HG03378 (cell line): ENCODE data around the gene LETMD1.
"Not testable (repeated sequence)": the region's sequence is repeated elsewhere in the genome, so short reads cannot be mapped to it uniquely, and the experiment has no call there.

Source experiments
- ATAC-seq: cut with Tn5 transposase; IDR thresholded peaks from one replicate; pipeline ENCODE4 v1.9.1; 2021; ENCODE audit warnings: mild to moderate bottlenecking, moderate library complexity; ENCODE audit not compliant: unreplicated experiment

LETMD1 gene, protein sequence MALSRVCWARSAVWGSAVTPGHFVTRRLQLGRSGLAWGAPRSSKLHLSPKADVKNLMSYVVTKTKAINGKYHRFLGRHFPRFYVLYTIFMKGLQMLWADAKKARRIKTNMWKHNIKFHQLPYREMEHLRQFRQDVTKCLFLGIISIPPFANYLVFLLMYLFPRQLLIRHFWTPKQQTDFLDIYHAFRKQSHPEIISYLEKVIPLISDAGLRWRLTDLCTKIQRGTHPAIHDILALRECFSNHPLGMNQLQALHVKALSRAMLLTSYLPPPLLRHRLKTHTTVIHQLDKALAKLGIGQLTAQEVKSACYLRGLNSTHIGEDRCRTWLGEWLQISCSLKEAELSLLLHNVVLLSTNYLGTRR

DNA sequence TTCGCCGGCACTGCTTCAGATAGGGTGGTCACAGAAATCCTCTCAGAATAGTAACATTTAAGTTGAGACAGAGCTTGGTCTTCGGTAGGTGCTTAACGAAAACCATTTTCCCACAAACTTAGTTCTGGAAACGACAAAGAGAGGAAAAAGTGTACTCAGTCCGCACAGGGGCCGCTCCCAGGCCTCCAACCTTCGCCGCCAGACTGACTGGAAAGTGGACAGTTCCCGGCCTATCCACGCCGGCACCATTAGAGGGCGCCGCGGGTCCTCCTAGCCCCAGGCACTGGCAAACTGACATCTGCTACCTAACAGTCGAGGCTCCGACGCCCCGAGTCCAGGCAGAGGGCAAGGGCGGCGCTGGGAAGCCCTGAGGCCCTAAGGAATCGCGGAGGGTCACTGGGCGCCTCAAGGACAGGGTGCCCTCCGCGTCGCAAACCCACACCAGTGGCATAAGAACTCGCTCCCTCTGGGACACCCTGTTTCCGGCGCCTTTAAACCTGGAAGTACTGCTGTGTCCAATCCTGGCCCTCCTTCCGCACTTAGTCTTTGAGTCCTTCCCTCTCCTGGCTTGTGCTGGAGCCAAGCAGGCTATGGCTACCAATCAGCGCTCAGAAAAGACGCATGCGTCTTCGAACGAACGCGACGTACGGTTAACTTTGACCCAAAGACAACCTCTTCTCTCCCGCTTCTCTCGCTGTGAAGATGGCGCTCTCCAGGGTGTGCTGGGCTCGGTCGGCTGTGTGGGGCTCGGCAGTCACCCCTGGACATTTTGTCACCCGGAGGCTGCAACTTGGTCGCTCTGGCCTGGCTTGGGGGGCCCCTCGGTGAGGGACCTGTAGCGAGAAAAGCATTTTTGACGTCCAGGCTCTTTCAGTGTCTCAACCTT is at the start of gene LETMD1:
Gene LETMD1 (plus strand): TSS at position 673 of the 886 bp plus-strand sequence. CDS start 30 bp downstream, at position 703.
- ATAC-seq, result peak; percentile 95

DNA sequence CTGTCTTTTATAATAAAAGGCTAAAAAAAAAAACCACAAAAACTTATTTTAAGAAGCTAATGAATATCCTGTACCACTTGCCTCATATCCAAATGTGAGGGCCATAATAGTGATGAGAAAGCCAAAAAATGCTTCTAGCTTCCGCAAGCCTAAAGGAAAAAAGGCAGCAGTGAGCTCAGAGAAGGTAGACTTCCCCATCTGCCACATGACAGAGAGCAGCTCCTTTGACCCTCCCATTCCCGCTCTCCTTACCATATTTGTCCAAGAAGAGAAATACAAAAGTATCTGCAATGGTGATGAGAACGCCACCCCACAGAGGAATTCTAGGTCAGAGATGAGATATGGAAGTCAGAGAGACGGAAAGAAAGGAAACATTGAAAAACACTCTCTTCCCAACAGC is 49.0 kb upstream of the LETMD1 start:
- no peak for ATAC-seq

DNA sequence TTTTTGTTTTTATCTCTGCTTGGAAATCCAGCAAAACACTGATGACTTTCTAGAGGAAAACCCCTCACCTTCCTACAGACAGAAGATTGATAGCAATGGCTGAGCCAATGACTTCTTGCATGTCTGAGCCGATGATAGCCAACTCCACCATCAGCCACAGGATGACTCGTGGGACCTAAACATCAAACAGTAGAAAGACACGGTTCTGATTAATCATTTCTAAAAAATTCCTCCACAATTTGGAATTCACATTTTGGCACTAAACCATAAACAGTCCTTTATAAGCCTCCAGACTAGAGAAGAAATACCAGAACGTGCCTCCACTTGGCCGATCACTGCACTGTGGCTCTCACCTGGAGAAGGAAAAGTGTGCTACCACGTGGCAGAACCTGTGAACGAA is 47.9 kb upstream of the LETMD1 start:
- ATAC-seq, result no peak

DNA sequence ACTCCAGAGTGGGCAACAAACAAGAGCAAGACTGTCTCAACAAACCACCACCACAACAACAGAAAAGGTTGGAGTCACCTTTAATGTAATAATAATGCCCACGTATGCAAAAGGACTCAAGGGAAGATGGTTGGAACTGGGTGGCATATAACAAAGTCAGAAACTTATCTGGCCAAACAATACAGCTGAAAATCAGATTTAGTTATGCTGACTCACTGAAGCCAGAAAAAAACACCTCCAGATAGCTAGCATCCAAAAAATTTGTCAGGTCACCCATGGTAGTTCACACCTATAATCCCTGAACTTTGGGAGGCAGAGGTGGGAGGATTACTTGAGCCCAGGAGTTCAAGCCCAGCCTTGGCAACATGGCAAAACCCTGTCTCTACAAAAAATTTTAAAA is 46.3 kb upstream of the LETMD1 start:
- no peak for ATAC-seq

DNA sequence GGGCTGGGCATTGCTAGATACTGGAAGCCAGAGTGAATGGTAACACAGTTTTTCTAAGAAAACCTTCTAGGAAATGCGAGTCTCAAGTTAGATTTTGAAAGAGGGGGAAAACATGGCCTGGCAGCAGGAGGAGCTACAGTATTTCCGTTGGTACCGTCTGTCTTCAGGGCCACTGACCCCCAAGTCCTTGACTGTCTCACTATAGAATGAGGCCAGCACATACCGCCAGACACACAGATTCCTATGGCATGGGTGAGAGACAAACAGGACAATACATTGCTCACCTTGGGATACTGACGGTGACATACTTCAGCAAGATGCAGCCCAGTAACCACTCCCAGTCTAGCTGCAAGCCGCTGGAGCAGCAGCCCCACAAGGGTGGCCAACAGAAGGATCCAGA is 43.6 kb upstream of the LETMD1 start:
- no peak for ATAC-seq

DNA sequence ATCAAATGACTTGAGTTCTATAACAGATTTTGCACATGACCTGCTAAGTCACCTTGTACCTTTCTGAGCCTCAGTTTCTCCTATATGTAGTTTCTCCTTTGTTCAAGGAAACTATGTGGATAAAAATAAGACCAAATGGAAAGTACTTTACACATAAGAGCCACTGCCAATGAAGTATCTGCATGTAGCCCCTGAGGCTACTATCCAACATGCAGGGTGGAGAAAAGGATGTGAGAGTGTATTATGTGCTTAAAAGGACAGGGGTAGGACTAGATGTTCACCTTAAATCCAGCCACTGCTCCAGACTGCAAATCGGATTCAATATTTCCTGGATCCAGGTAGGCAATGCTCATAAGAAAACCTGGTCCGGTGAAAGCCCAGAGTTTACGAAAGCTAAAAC is 43.1 kb upstream of the LETMD1 start:
- ATAC-seq, result no peak

DNA sequence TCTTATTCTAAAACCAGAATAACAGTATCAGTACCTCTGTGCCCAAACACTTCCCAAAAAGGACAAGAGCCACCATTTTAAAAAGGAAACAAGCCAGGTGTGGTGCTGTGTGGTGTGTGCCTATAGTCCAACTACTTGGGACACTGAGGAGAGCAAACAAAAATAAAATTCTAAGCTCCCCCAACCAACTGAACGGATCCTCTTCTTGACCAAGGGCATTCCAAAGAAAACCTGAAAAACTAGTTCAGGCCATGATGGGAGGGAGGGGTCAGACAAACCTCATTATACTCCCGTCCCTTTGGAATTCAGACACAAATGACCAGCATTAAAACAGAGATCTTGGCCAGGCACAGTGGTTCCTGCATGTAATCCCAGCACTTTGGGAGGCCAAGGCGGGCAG is 42.5 kb upstream of the LETMD1 start:
- ATAC-seq, result no peak

DNA sequence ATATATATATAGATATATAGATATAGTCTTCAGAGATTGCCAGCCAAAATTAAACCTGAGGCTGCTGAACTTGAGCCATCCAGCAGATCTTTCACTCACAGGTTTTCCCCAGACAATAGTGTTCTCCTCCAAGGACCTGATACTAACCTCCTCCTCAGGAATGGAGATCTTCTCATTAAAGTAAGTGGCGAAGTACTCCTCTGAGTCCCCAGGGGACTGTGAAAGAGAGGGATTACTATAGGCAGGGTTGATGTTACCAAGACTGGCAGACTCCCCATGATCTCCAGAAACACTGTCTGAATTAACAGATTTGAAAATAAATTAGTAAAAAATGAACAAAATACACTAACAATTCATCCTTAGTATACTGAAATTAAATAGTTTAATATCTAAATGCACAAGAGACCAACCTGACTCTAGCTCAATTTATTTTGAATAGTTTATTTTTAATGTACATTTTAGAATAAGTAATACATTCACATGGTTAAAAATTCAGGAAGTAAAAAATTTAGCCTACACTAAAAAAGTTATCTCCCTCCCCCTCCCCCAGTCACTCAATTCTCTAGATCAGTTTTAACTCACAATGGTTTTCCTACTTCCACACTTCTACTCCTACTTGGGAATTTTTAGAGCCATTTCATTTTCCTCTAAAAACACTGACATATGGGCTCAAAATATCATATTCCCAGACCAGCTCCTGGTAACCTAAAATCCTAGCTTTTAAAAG is 39.6 kb upstream of the LETMD1 start:
- ATAC-seq, result no peak

DNA sequence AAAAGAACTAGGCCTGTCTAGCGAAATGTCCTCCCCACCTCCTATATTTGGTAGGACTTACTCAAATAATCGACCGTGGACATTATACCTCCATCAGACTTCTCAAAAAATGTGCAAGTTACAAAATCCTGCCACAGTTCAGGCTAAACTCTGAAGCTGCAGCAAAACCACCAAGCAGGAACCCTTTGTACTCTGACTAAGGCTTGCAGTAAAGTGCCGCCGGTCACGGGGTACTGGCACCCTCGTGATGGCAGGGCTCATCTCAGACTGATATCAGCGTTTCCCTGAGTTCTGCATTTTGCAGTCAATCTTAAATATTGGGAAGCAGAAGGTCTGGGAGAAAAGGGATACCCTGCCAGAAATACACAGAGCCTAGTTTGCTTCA is 39.1 kb upstream of the LETMD1 start:
- no peak for ATAC-seq

DNA sequence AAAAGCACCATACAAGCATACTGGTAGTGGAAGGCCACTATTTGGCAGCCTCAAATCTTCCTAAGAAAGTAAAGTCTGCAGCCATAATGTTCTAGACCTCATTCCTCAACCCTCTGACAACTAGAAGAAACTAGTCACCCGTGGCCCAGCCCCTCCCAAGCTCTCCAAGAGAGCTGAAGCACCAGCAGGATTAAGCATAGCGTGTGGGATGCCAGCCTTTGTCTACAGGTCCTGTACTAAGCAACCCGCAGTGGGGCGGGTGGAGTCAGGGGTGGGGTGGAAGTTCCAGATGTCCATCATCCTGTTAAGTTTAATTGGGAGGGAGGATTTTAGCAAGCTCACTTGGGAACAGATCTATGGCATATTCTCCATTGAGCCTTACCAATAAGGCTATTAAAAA is 36.2 kb upstream of the LETMD1 start:
- no peak for ATAC-seq

DNA sequence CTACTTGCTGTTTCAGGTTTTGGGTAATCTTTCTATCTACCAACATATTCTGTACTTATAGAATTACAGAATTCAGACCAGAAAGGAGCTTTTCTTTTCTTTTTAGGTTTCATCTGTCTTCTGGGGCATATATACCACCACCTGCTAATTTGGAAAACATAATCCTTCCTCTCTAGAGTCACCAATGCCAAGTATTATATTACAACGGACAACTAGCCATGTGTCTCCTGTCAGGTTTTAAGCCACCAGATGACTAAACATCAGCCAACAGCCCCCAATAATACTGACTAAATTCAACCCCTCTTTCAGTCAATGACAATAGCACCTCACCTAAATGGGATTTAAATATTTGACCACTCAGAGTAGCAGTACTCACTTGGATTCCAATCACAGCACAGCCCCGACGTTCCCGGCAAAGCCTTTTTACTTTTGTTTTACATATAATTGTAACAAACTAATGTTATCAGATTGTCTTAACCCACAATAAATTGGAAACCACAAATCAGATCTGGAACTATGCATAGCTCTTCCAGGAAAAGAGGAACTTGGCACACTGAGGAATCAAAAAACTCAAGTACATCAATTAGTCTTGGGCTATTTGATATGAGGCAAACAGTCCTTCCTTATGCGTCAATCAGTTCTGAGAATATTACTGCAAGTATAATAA is 35.4 kb upstream of the LETMD1 start:
- no peak for ATAC-seq

DNA sequence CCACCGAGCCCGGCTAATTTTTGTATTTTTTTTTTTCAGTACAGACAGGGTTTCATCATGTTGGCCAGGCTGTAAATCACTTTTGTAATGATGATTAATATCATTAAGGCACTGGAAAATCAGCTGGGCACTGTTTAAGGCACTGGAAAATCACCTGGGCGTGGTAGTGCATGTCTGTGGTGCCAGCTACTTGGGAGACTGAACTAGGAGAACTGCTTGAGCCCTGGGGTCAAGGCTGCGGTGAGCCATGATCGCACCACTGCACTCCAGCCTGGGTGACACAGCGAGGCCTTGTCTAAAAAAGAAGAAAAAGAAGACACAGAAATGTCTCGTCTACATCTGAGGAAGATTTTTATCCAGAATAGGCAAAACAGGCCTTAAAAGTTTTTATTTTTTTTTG is 34.7 kb upstream of the LETMD1 start:
- no peak for ATAC-seq

DNA sequence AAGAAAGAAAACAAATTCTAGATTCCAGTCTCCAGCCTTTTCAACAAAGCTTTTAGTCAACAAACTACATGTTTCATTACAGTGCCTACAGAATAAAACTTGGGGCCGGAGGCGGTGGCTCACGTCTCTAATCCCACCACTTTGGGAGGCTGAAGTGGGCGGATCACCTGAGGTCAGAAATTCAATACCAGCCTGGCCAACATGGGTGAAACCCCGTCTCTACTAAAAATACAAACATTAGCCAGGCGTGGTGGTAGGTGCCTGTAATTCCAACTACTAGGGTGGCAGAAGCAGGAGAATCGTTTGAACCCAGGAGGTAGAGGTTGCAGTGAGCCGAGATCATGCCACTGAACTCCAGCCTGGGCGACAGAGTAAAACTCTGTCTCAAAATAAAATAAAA is 33.7 kb upstream of the LETMD1 start:
- ATAC-seq, result not testable (repeated sequence)

DNA sequence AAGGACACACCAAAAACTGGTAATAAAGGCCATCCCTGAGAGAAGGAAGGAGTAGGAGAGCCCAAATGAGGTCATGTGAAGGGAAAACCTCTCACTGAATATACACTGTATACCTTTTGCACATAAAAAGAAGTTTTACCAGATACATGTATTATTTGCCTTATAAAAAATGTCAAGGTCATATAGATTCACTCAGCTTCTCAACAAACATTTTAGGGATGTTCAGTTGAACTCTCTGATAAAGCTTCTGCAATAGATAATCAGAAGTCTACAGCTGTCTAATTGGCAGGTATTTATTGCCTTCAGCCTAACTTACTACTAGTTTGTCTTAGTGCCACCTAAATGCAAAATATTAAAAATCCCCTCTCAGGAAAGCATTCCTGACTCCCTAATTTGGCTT is 30.7 kb upstream of the LETMD1 start:
- no peak for ATAC-seq

DNA sequence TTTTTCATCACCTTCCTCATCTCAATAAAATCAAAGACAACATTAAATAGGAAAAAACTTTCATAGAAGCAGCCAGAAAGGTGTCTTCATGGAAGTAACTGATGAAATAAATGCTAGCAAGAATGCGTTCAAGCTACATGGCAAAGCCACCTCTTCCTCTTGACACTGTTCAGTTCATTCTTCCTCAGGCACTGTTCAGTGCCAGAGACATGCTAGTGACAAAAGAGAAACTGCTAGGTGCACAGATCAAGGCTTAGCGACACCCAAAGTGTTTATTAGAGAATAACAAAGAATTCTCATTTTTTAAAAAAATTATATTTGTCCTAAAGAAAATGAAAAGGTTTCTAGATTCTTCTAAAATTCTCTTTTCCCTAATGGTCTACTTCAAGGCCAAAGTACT is 29.2 kb upstream of the LETMD1 start:
- ATAC-seq, result no peak

DNA sequence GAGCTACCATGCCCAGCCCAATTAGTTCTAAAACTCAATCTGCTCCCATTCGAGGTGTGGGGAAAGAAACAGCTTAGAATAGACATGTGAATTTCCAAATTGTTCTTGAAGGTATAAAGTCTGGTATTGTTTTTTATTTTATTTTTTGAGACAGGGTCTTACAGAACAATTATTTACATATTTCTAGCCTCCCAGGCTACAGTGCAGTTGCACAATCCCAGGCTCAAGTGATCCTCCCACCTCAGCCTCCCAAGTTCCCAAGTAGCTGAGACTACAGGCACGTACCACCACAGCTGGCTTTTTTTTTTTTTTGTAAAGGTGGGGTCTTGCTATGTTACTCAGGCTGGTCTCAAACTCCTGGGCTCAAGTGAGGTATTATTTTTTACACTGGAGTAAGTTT is 28.2 kb upstream of the LETMD1 start:
- no peak for ATAC-seq

DNA sequence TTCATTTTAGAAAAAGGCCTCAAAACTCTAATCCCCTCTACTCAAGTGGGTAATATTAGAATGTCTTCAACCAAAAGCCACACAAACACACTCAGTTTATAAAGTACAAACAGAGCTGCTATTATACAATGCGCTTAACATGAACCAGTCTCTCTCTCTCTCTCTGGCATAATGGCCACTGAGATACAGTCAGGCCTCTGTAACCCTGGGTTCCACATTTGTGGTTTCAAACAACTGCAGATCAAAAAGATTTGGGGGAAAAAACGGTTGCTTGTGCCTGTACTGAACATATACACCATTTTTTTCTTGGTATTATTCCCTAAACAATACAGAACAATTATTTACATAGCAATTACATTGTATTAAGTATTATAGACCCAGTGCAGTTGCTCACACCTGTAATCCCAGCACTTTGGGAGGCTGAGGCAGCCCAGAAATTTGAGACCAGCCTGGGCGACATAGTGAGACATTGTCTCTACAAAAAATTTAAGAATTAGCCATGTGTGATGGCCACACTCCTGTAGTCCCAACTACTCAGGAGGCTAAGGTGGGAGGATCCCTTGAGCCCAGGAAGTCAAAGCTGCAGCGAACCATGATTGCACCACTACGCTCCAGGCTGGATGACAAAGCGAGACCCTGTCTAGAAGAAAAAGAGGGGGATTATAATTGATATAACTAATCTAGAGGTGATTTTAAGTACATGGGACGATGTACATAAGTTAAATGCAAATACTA is 27.5 kb upstream of the LETMD1 start:
- ATAC-seq, result no peak

DNA sequence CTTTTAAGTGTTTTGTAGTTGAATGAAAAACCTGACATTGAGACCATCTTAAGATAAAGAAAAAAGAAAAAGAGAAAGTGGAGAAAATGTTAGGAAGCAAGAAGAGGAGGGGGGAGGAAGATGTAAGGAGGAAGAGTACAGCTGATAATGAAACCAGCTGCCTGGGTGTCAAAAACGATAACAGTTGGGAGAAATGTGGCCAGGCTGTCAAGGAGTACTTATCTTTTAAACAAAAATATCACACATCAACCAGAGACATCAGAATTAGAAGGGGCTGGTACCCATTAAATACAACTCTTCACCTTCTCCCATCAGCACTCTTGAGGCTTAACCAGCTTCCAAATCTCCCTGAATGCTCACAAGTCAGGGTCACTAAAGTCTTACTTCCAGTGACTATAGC is 26.4 kb upstream of the LETMD1 start:
- no peak for ATAC-seq

DNA sequence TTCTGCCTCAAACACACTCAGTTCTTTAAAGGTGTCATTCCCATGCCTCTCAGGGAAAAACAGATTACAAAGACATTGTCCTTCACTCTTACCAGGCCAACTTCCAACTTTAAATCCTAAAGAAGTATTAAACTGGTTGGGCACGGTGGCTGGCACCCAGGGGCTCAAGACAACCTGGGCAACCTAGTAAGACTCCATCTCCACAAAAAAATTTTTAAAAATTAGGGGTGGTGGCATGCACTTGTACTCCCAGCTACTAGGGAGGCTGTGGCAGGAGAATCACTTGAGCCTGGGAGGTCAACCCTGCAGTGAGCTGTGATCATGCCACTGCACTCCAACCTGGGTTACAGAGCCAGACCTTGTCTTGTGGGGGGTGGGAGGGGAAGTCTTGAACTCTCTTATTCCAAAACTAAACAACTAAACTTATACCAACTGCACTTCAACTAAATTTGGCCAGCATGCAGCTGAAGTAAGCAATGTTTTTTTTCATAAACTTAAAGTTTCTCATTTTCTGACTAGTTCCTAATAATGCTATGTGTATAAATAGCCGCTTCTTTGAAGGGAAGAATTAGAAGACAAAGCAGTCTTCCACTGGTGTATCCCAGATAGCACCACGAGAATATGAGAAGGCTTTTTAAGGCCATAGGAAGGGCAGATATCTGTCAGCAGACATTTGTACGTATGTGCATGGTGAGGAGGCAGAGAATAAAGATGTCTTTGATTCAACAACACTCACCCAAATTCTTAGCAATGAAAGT is 24.3 kb upstream of the LETMD1 start:
- no peak for ATAC-seq
